Astrocyte (in vitro differentiated cells and primary cell): ENCODE measurements around the gene IFNL1. TPM values are rescaled to one million over a fixed set of nuclear protein-coding genes. Genes with fewer than 3 reads are reported as not detected.

ENCODE experiments used
- DNase-seq: peaks from one replicate; pipeline ENCODE4 v3.0.0-alpha.2; 2010; ENCODE audit warnings: low read depth
- FAIRE-seq: peaks from 2 replicates; lab custom pipeline; 2011; peaks lifted over from hg19 to GRCh38; lab: Jason Lieb, UNC
- H2AFZ ChIP-seq: 2 replicates; pipeline ENCODE4 v1.6.0; 2012; ENCODE audit warnings: low read depth, low read length, inconsistent platforms
- H3K27ac ChIP-seq: 2 replicates; pipeline ENCODE4 v1.5.1; 2011; ENCODE audit warnings: low read depth, low read length, inconsistent platforms
- H3K27me3 ChIP-seq: 2 replicates; pipeline ENCODE4 v1.6.0; 2011; ENCODE audit warnings: low read length, inconsistent platforms; ENCODE audit not compliant: insufficient read depth
- H3K36me3 ChIP-seq: 2 replicates; pipeline ENCODE4 v1.5.1; 2011; ENCODE audit warnings: low read length, inconsistent platforms; ENCODE audit not compliant: insufficient read depth
- H3K4me1 ChIP-seq: 2 replicates; pipeline ENCODE4 v1.5.1; 2011; ENCODE audit warnings: low read length, inconsistent platforms; ENCODE audit not compliant: insufficient read depth
- H3K4me2 ChIP-seq: 2 replicates; pipeline ENCODE4 v1.6.0; 2012; ENCODE audit warnings: low read length, inconsistent platforms
- H3K4me3 ChIP-seq: 2 replicates; pipeline ENCODE4 v1.5.1; 2011; ENCODE audit warnings: low read depth, mild to moderate bottlenecking, low read length, inconsistent platforms; ENCODE audit not compliant: insufficient read depth
- H3K79me2 ChIP-seq: 2 replicates; pipeline ENCODE4 v1.6.0; 2012; ENCODE audit warnings: mild to moderate bottlenecking, low read length, inconsistent platforms; ENCODE audit not compliant: insufficient read depth
- H3K9ac ChIP-seq: 2 replicates; pipeline ENCODE4 v1.6.0; 2012; ENCODE audit warnings: mild to moderate bottlenecking, low read length, inconsistent platforms
- H3K9me3 ChIP-seq: 2 replicates; pipeline ENCODE4 v1.5.1; 2012; ENCODE audit warnings: low read depth, mild to moderate bottlenecking, low read length, inconsistent platforms; ENCODE audit not compliant: insufficient read depth
- H4K20me1 ChIP-seq: 2 replicates; pipeline ENCODE4 v1.6.0; 2012; ENCODE audit warnings: low read length, inconsistent platforms; ENCODE audit not compliant: insufficient read depth
- H3K27ac Mint-ChIP-seq: one replicate; pipeline ENCODE4 v1.8.0; 2021; ENCODE audit warnings: mild to moderate bottlenecking, mixed read lengths; ENCODE audit not compliant: unreplicated experiment
- H3K27me3 Mint-ChIP-seq: one replicate; pipeline ENCODE4 v1.8.0; 2021; ENCODE audit warnings: low read depth, mixed read lengths; ENCODE audit not compliant: unreplicated experiment
- H3K36me3 Mint-ChIP-seq: one replicate; pipeline ENCODE4 v1.8.0; 2021; ENCODE audit warnings: low read depth, mixed read lengths; ENCODE audit not compliant: unreplicated experiment
- H3K4me1 Mint-ChIP-seq: one replicate; pipeline ENCODE4 v1.8.0; 2021; ENCODE audit warnings: low read depth, mixed read lengths; ENCODE audit not compliant: unreplicated experiment
- H3K4me3 Mint-ChIP-seq: one replicate; pipeline ENCODE4 v1.8.0; 2021; ENCODE audit warnings: mild to moderate bottlenecking, moderate library complexity, mixed read lengths; ENCODE audit not compliant: unreplicated experiment
- H3K9me3 Mint-ChIP-seq: one replicate; pipeline ENCODE4 v1.8.0; 2021; ENCODE audit warnings: mild to moderate bottlenecking, mixed read lengths; ENCODE audit not compliant: unreplicated experiment
- CTCF ChIP-seq: IDR thresholded peaks from 2 replicates; pipeline ENCODE4 v1.5.1; 2011; ENCODE audit warnings: low read depth, mild to moderate bottlenecking, inconsistent platforms, low read length, moderate library complexity; ENCODE audit not compliant: insufficient read depth
- EZH2 ChIP-seq: IDR thresholded peaks from 2 replicates; pipeline ENCODE4 v1.6.1; 2012; ENCODE audit warnings: mild to moderate bottlenecking, low read length, inconsistent platforms; ENCODE audit not compliant: insufficient read depth
- total RNA-seq: library from RNA; stranded (reverse); gene quantifications from 2 replicates; pipeline ENCODE4 v1.2.1, GENCODE V29; 2021

The IFNL1 gene
- total RNA-seq, 1 donor from 2014 or later = 0.52 TPM

GRCh38 chr19:39284032-39284431 is 12.2 kb upstream of the IFNL1 start:
- no peak for DNase-seq
- Histone ChIP-seq H3K9me3 (no peaks in the 10 kb centered on the region), H3K4me2 (no peak overlapping the region), H3K79me2 (no peaks in the 10 kb centered on the region), H3K27me3 (no peaks in the 10 kb centered on the region), H3K4me3 (no peak overlapping the region), H4K20me1 (no peaks in the 10 kb centered on the region), H3K36me3 (no peaks in the 10 kb centered on the region), H3K27ac (no peak overlapping the region), H2AFZ (no peak overlapping the region), H3K9ac (no peak overlapping the region), H3K4me1 (no peaks in the 10 kb centered on the region)
- H3K27ac Mint-ChIP-seq = no peak overlapping the region
- no peaks in the 10 kb centered on the region for H3K4me1 Mint-ChIP-seq
- no peaks in the 10 kb centered on the region for H3K36me3 Mint-ChIP-seq
- peaks cover 55% of the 10 kb centered on the region for H3K27me3 Mint-ChIP-seq
- no peak for TF ChIP-seq CTCF
- no peak for TF ChIP-seq EZH2
- no peak for FAIRE-seq
- H3K4me3 Mint-ChIP-seq = no peak overlapping the region
- peaks cover 2% of the 10 kb centered on the region for H3K9me3 Mint-ChIP-seq

GRCh38 chr19:39293394-39293793 is 2.8 kb upstream of the IFNL1 start:
- peaks cover 65% of the 10 kb centered on the region for H3K27me3 Mint-ChIP-seq
- no peaks in the 10 kb centered on the region for H3K9me3 Mint-ChIP-seq
- H3K9ac ChIP-seq = no peak overlapping the region
- TF ChIP-seq CTCF (no peak), EZH2 (no peak)
- no peak for DNase-seq
- H3K79me2 ChIP-seq = no peaks in the 10 kb centered on the region
- no peak overlapping the region for H3K27ac ChIP-seq
- H3K4me3 ChIP-seq = no peak overlapping the region
- no peak overlapping the region for H3K27ac Mint-ChIP-seq
- FAIRE-seq = no peak
- peaks cover 12% of the 10 kb centered on the region for H3K27me3 ChIP-seq
- H3K36me3 ChIP-seq = no peaks in the 10 kb centered on the region
- no peak overlapping the region for H3K4me2 ChIP-seq
- H2AFZ ChIP-seq = no peak overlapping the region
- H3K4me1 ChIP-seq = no peaks in the 10 kb centered on the region
- H3K36me3 Mint-ChIP-seq = no peaks in the 10 kb centered on the region
- no peak overlapping the region for H3K4me3 Mint-ChIP-seq
- no peaks in the 10 kb centered on the region for H4K20me1 ChIP-seq
- no peaks in the 10 kb centered on the region for H3K4me1 Mint-ChIP-seq
- no peaks in the 10 kb centered on the region for H3K9me3 ChIP-seq

- Histone ChIP-seq H3K4me2 (no peak overlapping the region), H3K9ac (no peak overlapping the region), H3K9me3 (no peaks in the 10 kb centered on the region), H4K20me1 (no peaks in the 10 kb centered on the region), H3K36me3 (no peaks in the 10 kb centered on the region), H3K27ac (no peak overlapping the region), H3K79me2 (no peaks in the 10 kb centered on the region), H2AFZ (no peak overlapping the region), H3K4me3 (no peak overlapping the region), H3K4me1 (no peaks in the 10 kb centered on the region), H3K27me3 (peaks cover 11% of the 10 kb centered on the region)
- no peak for TF ChIP-seq CTCF
- Mint-ChIP-seq H3K4me3 (no peak overlapping the region), H3K27me3 (peaks cover 46% of the 10 kb centered on the region), H3K27ac (no peak overlapping the region), H3K36me3 (no peaks in the 10 kb centered on the region), H3K9me3 (no peaks in the 10 kb centered on the region), H3K4me1 (no peaks in the 10 kb centered on the region)
- FAIRE-seq (no peak), DNase-seq (no peak)
Observed at GRCh38 chr19:39296906-39297305, 699 bp downstream of the IFNL1 start.
